Rectal smooth muscle tissue (tissue), 1 donor: Measurements from ENCODE around the gene NOP53.
"Not testable (repeated sequence)": the region's sequence is repeated elsewhere in the genome, so short reads cannot be mapped to it uniquely, and the experiment has no call there.

Experiments used
- H3K27ac ChIP-seq: one replicate; pipeline ENCODE4 v1.7.0; 2013; ENCODE audit warnings: low read depth, low read length, inconsistent platforms
- H3K27me3 ChIP-seq: one replicate; pipeline ENCODE4 v1.7.0; 2013; ENCODE audit warnings: low read length; ENCODE audit not compliant: control insufficient read depth, insufficient read depth
- H3K36me3 ChIP-seq: one replicate; pipeline ENCODE4 v1.7.0; 2013; ENCODE audit warnings: low read length; ENCODE audit not compliant: control insufficient read depth, insufficient read depth
- H3K4me1 ChIP-seq: one replicate; pipeline ENCODE4 v1.7.0; 2013; ENCODE audit warnings: low read length; ENCODE audit not compliant: control insufficient read depth, insufficient read depth
- H3K4me3 ChIP-seq: one replicate; pipeline ENCODE4 v1.7.0; 2013; ENCODE audit warnings: low read length
- H3K9ac ChIP-seq: one replicate; pipeline ENCODE4 v1.7.0; 2013; ENCODE audit warnings: low read length

The NOP53 gene

DNA sequence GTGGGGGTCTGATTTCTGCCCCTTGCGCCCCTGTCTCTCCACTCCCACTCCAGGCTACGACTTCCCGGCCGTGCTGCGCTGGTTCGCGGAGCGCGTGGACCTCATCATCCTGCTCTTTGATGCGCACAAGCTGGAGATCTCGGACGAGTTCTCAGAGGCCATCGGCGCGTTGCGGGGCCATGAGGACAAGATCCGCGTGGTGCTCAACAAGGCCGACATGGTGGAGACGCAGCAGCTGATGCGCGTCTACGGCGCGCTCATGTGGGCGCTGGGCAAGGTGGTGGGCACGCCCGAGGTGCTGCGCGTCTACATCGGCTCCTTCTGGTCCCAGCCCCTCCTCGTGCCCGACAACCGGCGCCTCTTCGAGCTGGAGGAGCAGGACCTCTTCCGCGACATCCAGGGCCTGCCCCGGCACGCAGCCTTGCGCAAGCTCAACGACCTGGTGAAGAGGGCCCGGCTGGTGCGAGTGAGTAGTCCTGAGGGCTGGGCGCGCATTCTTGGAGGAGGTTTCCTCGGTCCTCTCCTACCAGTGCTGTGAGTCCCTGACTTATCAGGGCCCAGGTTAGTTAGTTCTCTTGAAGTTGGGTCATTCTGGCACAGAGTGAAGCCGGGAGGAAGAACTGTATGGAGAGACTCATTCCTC, 19.5 kb upstream of the NOP53 start:
- no peaks in the 10 kb centered on the region for H3K27me3 ChIP-seq
- H3K4me3 ChIP-seq: no peak overlapping the region
- H3K27ac ChIP-seq: no peak overlapping the region
- H3K4me1 ChIP-seq: peaks cover 22% of the 10 kb centered on the region
- H3K36me3 ChIP-seq: peaks cover 19% of the 10 kb centered on the region
- H3K9ac ChIP-seq: no peak overlapping the region

DNA sequence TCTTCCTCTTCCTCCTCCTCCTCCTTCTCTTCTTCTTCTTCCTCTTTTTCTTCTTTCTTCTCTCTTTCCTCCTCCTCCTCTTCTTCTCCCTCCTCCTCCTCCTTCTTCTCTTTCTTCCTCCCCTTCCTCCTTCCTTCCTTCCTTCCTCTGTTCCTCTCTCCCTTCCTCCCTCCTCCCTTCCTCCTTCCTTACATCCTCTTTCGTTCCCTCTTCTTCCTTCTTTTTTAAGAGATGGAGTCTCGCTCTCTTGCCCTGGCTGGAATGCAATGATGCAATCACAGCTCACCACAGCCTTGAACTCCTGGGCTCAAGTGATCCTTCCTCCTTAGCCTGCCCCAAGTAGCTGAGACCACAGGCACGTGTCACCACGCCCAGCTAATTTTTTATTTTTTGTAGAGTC, 18.9 kb upstream of the NOP53 start:
- no peak overlapping the region for H3K27ac ChIP-seq
- no peak overlapping the region for H3K4me3 ChIP-seq
- H3K36me3 ChIP-seq: peaks cover 19% of the 10 kb centered on the region
- H3K9ac ChIP-seq: no peak overlapping the region
- H3K27me3 ChIP-seq: no peaks in the 10 kb centered on the region
- peaks cover 20% of the 10 kb centered on the region for H3K4me1 ChIP-seq

DNA sequence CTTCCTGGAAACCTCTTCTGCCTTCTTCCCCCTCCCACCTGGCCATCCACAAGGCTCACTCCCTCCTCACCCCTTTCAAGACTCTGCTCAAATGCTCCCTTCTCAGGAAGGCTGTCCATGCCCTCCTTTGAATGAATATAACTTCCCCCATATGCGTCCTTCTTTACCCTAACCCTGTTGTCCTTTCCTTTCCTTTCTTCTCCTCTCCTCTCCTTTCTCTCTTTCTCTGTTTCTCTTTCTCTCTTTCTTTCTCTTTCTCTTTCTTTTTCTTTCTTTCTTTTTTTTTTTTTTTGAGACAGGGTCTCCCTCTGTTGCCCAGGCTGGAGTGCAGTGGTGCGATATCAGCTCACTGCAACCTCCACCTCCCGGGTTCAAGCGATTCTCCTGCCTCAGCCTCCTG, 17.1 kb upstream of the NOP53 start:
- Histone ChIP-seq H3K4me1 (peaks cover 15% of the 10 kb centered on the region), H3K36me3 (peaks cover 19% of the 10 kb centered on the region), H3K27ac (peak overlapping the region; percentile 24)
- H3K4me3 ChIP-seq, H3K9ac ChIP-seq, H3K27me3 ChIP-seq: not testable (repeated sequence)

GRCh38 chr19:47729468-47729798, 15.9 kb upstream of the NOP53 start:
- H3K36me3 ChIP-seq: peaks cover 19% of the 10 kb centered on the region
- H3K4me1 ChIP-seq: peaks cover 15% of the 10 kb centered on the region
- H3K4me3 ChIP-seq: no peak overlapping the region
- peak overlapping the region; percentile 46 for H3K27ac ChIP-seq
- H3K9ac ChIP-seq: no peak overlapping the region
- no peaks in the 10 kb centered on the region for H3K27me3 ChIP-seq

DNA sequence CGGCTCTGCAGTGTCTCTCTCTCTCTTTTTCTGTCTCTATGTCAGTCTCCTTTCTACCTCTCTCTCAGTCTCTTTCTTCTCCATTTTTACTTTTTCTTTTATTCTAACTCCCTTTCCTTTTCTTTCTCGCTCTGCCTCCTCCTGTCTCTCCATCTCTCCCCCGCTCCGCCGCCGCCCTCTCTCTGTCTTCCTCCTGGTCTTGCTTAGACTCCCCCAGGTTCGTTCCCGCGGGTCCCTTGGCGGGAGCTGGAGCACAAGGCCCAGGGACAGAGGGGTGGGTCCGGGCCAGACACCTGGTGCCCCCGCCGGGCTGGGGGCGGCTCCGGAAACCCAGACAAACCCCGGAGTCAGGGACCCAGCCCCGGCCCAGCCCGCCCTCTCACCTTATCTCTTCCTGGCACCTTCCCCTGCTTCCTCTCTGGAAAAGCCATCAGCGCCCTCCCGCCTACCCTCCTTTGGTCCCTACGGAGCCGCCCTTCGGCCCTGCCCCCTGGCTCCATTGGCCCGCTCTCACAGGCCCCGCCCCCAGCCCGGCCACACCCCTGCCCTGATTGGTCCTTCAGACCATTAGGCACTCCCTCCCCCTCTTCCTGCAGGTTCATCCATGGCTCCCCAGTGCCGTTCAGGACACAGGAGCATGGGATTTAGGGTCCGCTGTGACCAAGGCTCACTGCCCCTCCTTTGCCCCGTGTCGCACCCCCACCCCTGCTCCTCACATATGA, 15.4 kb upstream of the NOP53 start:
- Histone ChIP-seq H3K27ac (peak overlapping the region; percentile 46), H3K27me3 (no peaks in the 10 kb centered on the region), H3K36me3 (peaks cover 19% of the 10 kb centered on the region), H3K4me3 (no peak overlapping the region), H3K9ac (no peak overlapping the region), H3K4me1 (peaks cover 15% of the 10 kb centered on the region)

DNA sequence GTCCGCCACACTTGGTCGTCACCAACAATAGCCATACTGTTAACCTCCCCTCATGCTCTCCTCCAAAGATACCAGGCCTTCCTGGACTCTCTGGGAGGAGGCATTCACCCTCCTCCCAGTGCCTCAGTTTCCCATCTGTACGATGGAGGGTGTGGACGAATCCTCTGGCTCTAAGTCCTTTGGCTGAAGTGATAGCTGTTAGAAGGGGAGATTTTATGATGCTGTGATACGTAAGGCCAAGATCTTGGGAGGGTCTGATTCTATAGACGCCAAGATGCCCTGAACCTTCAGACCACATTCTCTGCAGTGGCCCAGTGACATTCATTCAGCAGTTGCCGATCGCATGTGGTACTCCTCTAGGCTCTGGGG, 14.8 kb upstream of the NOP53 start:
- Histone ChIP-seq H3K4me1 (peaks cover 15% of the 10 kb centered on the region), H3K4me3 (no peak overlapping the region), H3K27me3 (no peaks in the 10 kb centered on the region), H3K36me3 (peaks cover 19% of the 10 kb centered on the region), H3K9ac (no peak overlapping the region), H3K27ac (peak overlapping the region; percentile 46)

GRCh38 chr19:47730910-47731309, 14.4 kb upstream of the NOP53 start:
- H3K9ac ChIP-seq: no peak overlapping the region
- H3K4me1 ChIP-seq: peaks cover 15% of the 10 kb centered on the region
- peaks cover 18% of the 10 kb centered on the region for H3K36me3 ChIP-seq
- H3K27me3 ChIP-seq: no peaks in the 10 kb centered on the region
- no peak overlapping the region for H3K4me3 ChIP-seq
- peak overlapping the region; percentile 46 for H3K27ac ChIP-seq

- H3K9ac ChIP-seq: no peak overlapping the region
- no peak overlapping the region for H3K27ac ChIP-seq
- H3K36me3 ChIP-seq: peaks cover 11% of the 10 kb centered on the region
- peaks cover 3% of the 10 kb centered on the region for H3K4me1 ChIP-seq
- H3K4me3 ChIP-seq: no peak overlapping the region
- H3K27me3 ChIP-seq: no peaks in the 10 kb centered on the region
These were observed 10.2 kb upstream of the NOP53 start for GRCh38 chr19:47735131-47735530.

DNA sequence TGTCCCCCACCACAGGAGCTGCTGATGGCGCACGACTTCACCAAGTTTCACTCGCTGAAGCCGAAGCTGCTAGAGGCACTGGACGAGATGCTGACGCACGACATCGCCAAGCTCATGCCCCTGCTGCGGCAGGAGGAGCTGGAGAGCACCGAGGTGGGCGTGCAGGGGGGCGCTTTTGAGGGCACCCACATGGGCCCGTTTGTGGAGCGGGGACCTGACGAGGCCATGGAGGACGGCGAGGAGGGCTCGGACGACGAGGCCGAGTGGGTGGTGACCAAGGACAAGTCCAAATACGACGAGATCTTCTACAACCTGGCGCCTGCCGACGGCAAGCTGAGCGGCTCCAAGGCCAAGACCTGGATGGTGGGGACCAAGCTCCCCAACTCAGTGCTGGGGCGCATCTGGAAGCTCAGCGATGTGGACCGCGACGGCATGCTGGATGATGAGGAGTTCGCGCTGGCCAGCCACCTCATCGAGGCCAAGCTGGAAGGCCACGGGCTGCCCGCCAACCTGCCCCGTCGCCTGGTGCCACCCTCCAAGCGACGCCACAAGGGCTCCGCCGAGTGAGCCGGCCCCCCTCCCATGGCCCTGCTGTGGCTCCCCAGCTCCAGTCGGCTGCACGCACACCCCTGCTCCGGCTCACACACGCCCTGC, 4.4 kb upstream of the NOP53 start:
- no peak overlapping the region for H3K4me3 ChIP-seq
- no peak overlapping the region for H3K27ac ChIP-seq
- H3K36me3 ChIP-seq: peaks cover 12% of the 10 kb centered on the region

GRCh38 chr19:47741544-47742140, 3.7 kb upstream of the NOP53 start:
- Histone ChIP-seq H3K9ac (no peak overlapping the region), H3K36me3 (peaks cover 12% of the 10 kb centered on the region), H3K27me3 (no peaks in the 10 kb centered on the region), H3K4me3 (no peak overlapping the region), H3K27ac (peak overlapping the region; percentile 97), H3K4me1 (peaks cover 7% of the 10 kb centered on the region)

More for the DNA sequence above, 4.4 kb upstream of the NOP53 start:
- peaks cover 6% of the 10 kb centered on the region for H3K4me1 ChIP-seq
- no peaks in the 10 kb centered on the region for H3K27me3 ChIP-seq
- no peak overlapping the region for H3K9ac ChIP-seq

GRCh38 chr19:47742634-47743033, 2.7 kb upstream of the NOP53 start:
- no peak overlapping the region for H3K4me3 ChIP-seq
- peak overlapping the region; percentile 97 for H3K27ac ChIP-seq
- H3K9ac ChIP-seq: no peak overlapping the region
- H3K4me1 ChIP-seq: peaks cover 11% of the 10 kb centered on the region
- peaks cover 17% of the 10 kb centered on the region for H3K36me3 ChIP-seq
- H3K27me3 ChIP-seq: no peaks in the 10 kb centered on the region

DNA sequence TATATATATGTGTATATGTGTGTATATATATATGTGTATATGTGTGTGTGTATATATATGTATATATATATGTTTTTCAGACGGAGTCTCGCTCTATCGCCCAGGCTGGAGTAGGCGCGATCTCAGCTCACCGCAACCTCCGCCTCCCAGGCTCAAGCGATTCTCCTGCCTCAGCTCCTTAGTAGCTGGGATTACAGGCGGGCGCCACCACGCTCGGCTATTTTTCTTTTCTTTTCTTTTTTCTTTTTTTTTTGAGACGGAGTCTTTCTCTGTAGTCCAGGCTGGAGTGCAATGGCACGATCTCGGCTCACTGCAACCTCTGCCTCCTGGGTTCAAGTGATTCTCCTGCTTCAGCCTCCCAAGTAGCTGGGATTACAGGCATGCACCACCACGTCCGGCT, 783 bp downstream of the NOP53 start:
- Histone ChIP-seq H3K4me1 (peaks cover 11% of the 10 kb centered on the region), H3K4me3 (peak overlapping the region; percentile 63), H3K36me3 (peaks cover 22% of the 10 kb centered on the region)
- H3K27ac ChIP-seq, H3K27me3 ChIP-seq, H3K9ac ChIP-seq: not testable (repeated sequence)
